ENCODE data around the gene NKX3-2. TPM values are rescaled to one million over a fixed set of nuclear protein-coding genes. Genes with fewer than 3 reads are reported as not detected.

NKX3-2 gene
- total and polyA plus RNA-seq, 10 of the 15 experiments (the other 5 are each of a cell fraction or from before 2014, with no cell fraction given): not detected

GRCh38 chr4:13498469-13498868 is 45.8 kb downstream of the NKX3-2 start:
- H3K27me3 ChIP-seq (replicated peaks in 1 of 2; ENCODE audit: control insufficient read depth in 2 of 2, insufficient read depth in 2 of 2, low read length in 1 of 2): peaks cover 0 to 4% of the 10 kb centered on the region in 2 experiments; a peak in 1 of 4 replicates
- intact Hi-C loops (cut with micrococcal nuclease; ENCODE audit: unreplicated experiment): no loop called here
- no peak for TF ChIP-seq RFX5 (IDR thresholded peaks at IDR 0.05; ENCODE audit: low read depth, low read length)
- TF ChIP-seq SMAD1 (IDR thresholded peaks at IDR 0.05; ENCODE audit: low read depth, partially characterized antibody): no peak
- no peak for TF ChIP-seq JUND (IDR thresholded peaks at IDR 0.05; ENCODE audit: low read depth, low read length)
- no peak for TF ChIP-seq ESRRA (IDR thresholded peaks at IDR 0.05; ENCODE audit: low read length)
- no peak for TF ChIP-seq ZNF687 (IDR thresholded peaks at IDR 0.05)
- no peak for TF ChIP-seq ZNF274 (IDR thresholded peaks at IDR 0.05; ENCODE audit: insufficient read depth, insufficient read length)
- no peak overlapping the region for H3K4me2 ChIP-seq (ENCODE audit: control insufficient read depth, insufficient read depth)
- ChIA-PET CTCF (no interaction called here), RAD21 (ENCODE audit: unreplicated experiment) (interaction anchor here (1.1 kb wide), 1 partner anchor 15 kb away, joined by 3 read pairs; the partner anchor contains the start of gene RAB28), SMC1A (ENCODE audit: uncharacterized antibody, unreplicated experiment) (no interaction called here), POLR2A (no interaction called here)
- ATAC-seq (no peak), DNase-seq (ENCODE audit: low read depth, low spot score) (no peak), FAIRE-seq (no peak)
- H2AFZ ChIP-seq (ENCODE audit: control insufficient read depth, low read depth, low read length): no peak overlapping the region
- BruUV-seq (replicated peaks): no TSS peak
- no peak overlapping the region for H3K9ac ChIP-seq (ENCODE audit: control insufficient read depth, insufficient read depth, low read length)
- WGBS (ENCODE audit: insufficient coverage, insufficient replicate concordance, low lambda C conversion rate, missing lambda C conversion rate): 11% methylated on average over 1 of the region's 1 CpG
- no peak overlapping the region for H3K27ac ChIP-seq (ENCODE audit: control insufficient read depth, insufficient read depth)
- H3K9me3 ChIP-seq (replicated peaks; ENCODE audit: control insufficient read depth, insufficient read depth, low read length): no peaks in the 10 kb centered on the region
- H3K4me1 ChIP-seq (ENCODE audit: control insufficient read depth, insufficient read depth, low read length): no peaks in the 10 kb centered on the region
- H3K4me3 ChIP-seq: no peak overlapping the region
- in situ Hi-C loops (cut with MboI): no loop called here
- H4K20me1 ChIP-seq (ENCODE audit: control insufficient read depth, insufficient read depth): no peaks in the 10 kb centered on the region
- H3K79me2 ChIP-seq (ENCODE audit: control insufficient read depth, insufficient read depth, low read length): no peaks in the 10 kb centered on the region
- H3K36me3 ChIP-seq (ENCODE audit: control insufficient read depth in 2 of 2, insufficient read depth in 2 of 2, low read length in 1 of 2): no peaks in the 10 kb centered on the region
